Transverse colon (tissue), 4 donors: ENCODE results near the gene SIX5.

Source experiments
- CTCF ChIP-seq, 5 experiments: fragments of 200-600 bp in 3 of 5; fragments of 450-650 bp in 2 of 5; sonication (generic) in 3 of 5; IDR thresholded peaks; 1 replicate in 2 of 5; 2 replicates in 3 of 5; pipeline ENCODE4 v1.5.1; 2016 to 2017; ENCODE audit warnings: antibody characterized with exemption in 5 of 5, inconsistent platforms in 3 of 5, mild to moderate bottlenecking in 2 of 5, moderate library complexity in 1 of 5
- POLR2A ChIP-seq: fragments of 450-650 bp; IDR thresholded peaks from one replicate; pipeline ENCODE4 v1.6.1; 2016; ENCODE audit warnings: antibody characterized with exemption, mild to moderate bottlenecking, moderate library complexity
- POLR2AphosphoS5 ChIP-seq, 3 donors: sonication (generic); formaldehyde crosslinking; IDR thresholded peaks; one replicate each; pipeline ENCODE4 v1.6.1; 2016; ENCODE audit warnings: antibody characterized with exemption in 3 of 3

- TF ChIP-seq CTCF (IDR thresholded peaks at IDR 0.05) (no peak), POLR2AphosphoS5 (IDR thresholded peaks at IDR 0.05) (no peak), POLR2A (no peak)
These were observed 39.2 kb downstream of the SIX5 start for GRCh38 chr19:45729800-45730290.
